ENCODE data around the gene TMEM132D.

The TMEM132D gene

GRCh38 chr12:129779033-129779432, 124.8 kb downstream of the TMEM132D start:
- no peaks in the 10 kb centered on the region for H3K27me3 ChIP-seq (ENCODE audit: insufficient read depth, low read length)
- H3K27ac ChIP-seq (ENCODE audit: low read depth, low read length, poor library complexity, severe bottlenecking), result no peak overlapping the region
- no peaks in the 10 kb centered on the region for H4K20me1 ChIP-seq (ENCODE audit: insufficient read depth, low read length)
- H3K36me3 ChIP-seq (ENCODE audit: insufficient read depth, low read length), result no peaks in the 10 kb centered on the region
- H3K4me3 ChIP-seq (ENCODE audit: low read depth, low read length, poor library complexity, severe bottlenecking), result no peak overlapping the region
- TF ChIP-seq CTCF (IDR thresholded peaks at IDR 0.05; ENCODE audit: low read length) (no peak), EZH2 (IDR thresholded peaks at IDR 0.05; ENCODE audit: borderline replicate concordance, low read length) (no peak)
- no peaks in the 10 kb centered on the region for H3K79me2 ChIP-seq (ENCODE audit: insufficient read depth, low read length)
- no peaks in the 10 kb centered on the region for H3K4me1 ChIP-seq (ENCODE audit: insufficient read depth, low read length, severe bottlenecking)
- no peak overlapping the region for H3K4me2 ChIP-seq (ENCODE audit: low read length)
- H3K9me2 ChIP-seq (ENCODE audit: low read depth, low read length), result no peaks in the 10 kb centered on the region
- no peak overlapping the region for H3K9ac ChIP-seq (ENCODE audit: low read length)
- H3K9me3 ChIP-seq (ENCODE audit: low read length), result no peaks in the 10 kb centered on the region
- H2AFZ ChIP-seq (ENCODE audit: low read length), result no peak overlapping the region
- H3F3A ChIP-seq (ENCODE audit: insufficient read depth, low read length), result no peaks in the 10 kb centered on the region

GRCh38 chr12:129776977-129777667, 126.7 kb downstream of the TMEM132D start:
- H4K20me1 ChIP-seq (ENCODE audit: insufficient read depth, low read length), result no peaks in the 10 kb centered on the region
- H3K27ac ChIP-seq (ENCODE audit: low read depth, low read length, poor library complexity, severe bottlenecking), result no peak overlapping the region
- no peaks in the 10 kb centered on the region for H3K4me1 ChIP-seq (ENCODE audit: insufficient read depth, low read length, severe bottlenecking)
- no peaks in the 10 kb centered on the region for H3K9me2 ChIP-seq (ENCODE audit: low read depth, low read length)
- no peaks in the 10 kb centered on the region for H3K9me3 ChIP-seq (ENCODE audit: low read length)
- H3K36me3 ChIP-seq (ENCODE audit: insufficient read depth, low read length), result no peaks in the 10 kb centered on the region
- no peaks in the 10 kb centered on the region for H3K27me3 ChIP-seq (ENCODE audit: insufficient read depth, low read length)
- H3K79me2 ChIP-seq (ENCODE audit: insufficient read depth, low read length), result no peaks in the 10 kb centered on the region
- no peak overlapping the region for H3K4me3 ChIP-seq (ENCODE audit: low read depth, low read length, poor library complexity, severe bottlenecking)
- TF ChIP-seq CTCF (IDR thresholded peaks at IDR 0.05; ENCODE audit: low read length) (no peak), EZH2 (IDR thresholded peaks at IDR 0.05; ENCODE audit: borderline replicate concordance, low read length) (no peak)
- no peak overlapping the region for H3K9ac ChIP-seq (ENCODE audit: low read length)
- H2AFZ ChIP-seq (ENCODE audit: low read length), result no peak overlapping the region
- no peak overlapping the region for H3K4me2 ChIP-seq (ENCODE audit: low read length)
- H3F3A ChIP-seq (ENCODE audit: insufficient read depth, low read length), result no peaks in the 10 kb centered on the region

- Histone ChIP-seq H4K20me1 (ENCODE audit: insufficient read depth, low read length) (no peaks in the 10 kb centered on the region), H3K4me3 (ENCODE audit: low read depth, low read length, poor library complexity, severe bottlenecking) (no peak overlapping the region), H3K36me3 (ENCODE audit: insufficient read depth, low read length) (no peaks in the 10 kb centered on the region), H3F3A (ENCODE audit: insufficient read depth, low read length) (no peaks in the 10 kb centered on the region), H3K79me2 (ENCODE audit: insufficient read depth, low read length) (no peaks in the 10 kb centered on the region), H3K4me2 (ENCODE audit: low read length) (no peak overlapping the region), H3K9me3 (ENCODE audit: low read length) (no peaks in the 10 kb centered on the region), H3K27ac (ENCODE audit: low read depth, low read length, poor library complexity, severe bottlenecking) (no peak overlapping the region), H3K4me1 (ENCODE audit: insufficient read depth, low read length, severe bottlenecking) (no peaks in the 10 kb centered on the region), H3K9me2 (ENCODE audit: low read depth, low read length) (no peaks in the 10 kb centered on the region), H3K27me3 (ENCODE audit: insufficient read depth, low read length) (no peaks in the 10 kb centered on the region), H3K9ac (ENCODE audit: low read length) (no peak overlapping the region), H2AFZ (ENCODE audit: low read length) (no peak overlapping the region)
- TF ChIP-seq EZH2 (IDR thresholded peaks at IDR 0.05; ENCODE audit: borderline replicate concordance, low read length) (no peak), CTCF (IDR thresholded peaks at IDR 0.05; ENCODE audit: low read length) (no peak)
These were observed 131.0 kb downstream of the TMEM132D start for GRCh38 chr12:129772501-129773493.
